HG02678 (cell line): ENCODE measurements around the gene PUM1.

ENCODE experiments used
- ATAC-seq: cut with Tn5 transposase; IDR thresholded peaks from one replicate; pipeline ENCODE4 v1.9.1; 2021; ENCODE audit warnings: mild to moderate bottlenecking, moderate library complexity; ENCODE audit not compliant: unreplicated experiment

The PUM1 gene

GRCh38 chr1:30934613-30935012, 130.9 kb downstream of the PUM1 start:
- ATAC-seq, result no peak

DNA sequence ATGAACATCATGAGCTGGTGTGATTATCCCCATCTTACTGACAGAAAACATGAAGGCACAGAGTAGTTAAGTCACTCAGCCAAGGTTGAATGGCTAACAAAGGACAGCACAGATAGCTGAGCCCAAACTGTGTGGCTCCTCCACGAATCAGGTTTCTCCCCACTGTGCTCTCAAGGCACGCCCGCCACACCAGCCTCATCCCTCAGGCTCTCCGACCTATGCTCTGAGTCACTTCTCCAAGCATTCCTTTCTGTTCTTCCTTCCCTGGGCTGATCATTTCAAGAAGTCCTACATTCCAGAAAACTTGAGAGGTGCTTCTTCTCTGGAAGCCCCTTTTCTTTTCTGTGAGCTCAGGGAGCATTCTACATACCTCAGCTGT, 131.7 kb downstream of the PUM1 start:
- ATAC-seq, result no peak

DNA sequence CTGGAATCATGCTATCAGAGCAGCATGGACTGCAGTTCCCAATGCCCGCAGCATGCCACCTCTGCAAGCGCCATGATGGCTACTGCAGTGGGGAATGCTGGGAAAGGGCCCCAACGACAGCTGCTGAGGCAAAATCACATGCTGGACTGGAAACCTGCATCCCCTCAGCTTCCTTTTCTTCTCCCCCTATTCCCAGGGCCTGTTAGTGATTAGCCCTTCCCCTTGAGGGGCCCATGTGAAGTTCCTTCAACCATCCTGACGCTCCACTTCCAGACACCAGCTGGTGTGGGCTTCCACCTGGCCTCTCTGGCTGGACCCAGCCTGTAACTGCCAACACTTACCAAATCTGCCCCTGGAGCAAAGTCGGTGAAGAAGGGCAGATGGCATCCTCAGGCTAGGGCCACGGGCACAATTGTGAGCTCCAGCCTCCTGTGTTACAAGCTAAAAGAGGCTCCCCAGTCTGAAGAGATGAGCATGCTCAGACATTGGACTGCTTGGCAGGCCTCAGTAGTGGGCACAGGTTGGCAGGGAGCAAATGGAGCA, 134.8 kb downstream of the PUM1 start:
- ATAC-seq, result no peak

- no peak for ATAC-seq
Measured at GRCh38 chr1:30929944-30930525, 135.5 kb downstream of the PUM1 start.

GRCh38 chr1:30929135-30929889, 136.2 kb downstream of the PUM1 start:
- no peak for ATAC-seq

- ATAC-seq, result no peak
Measured at GRCh38 chr1:30928789-30929134, 136.8 kb downstream of the PUM1 start.

DNA sequence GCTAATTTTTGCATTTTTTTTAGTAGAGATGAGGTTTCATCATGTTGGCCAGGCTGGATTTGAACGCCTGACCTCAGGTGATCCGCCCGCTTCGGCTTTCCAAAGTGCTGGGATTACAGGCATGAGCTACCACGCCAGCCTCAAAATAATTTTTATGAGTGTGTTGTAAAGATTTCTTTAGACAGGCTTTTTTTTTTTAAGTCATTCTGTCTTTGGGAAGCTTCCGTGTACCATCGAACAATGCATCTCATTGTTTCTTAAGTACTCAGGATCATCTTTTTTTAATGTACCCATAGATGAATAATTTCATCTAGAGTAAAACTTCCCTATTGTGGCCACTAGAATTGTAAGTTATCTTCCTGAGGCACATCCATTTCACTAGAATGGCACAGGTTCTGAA, 137.3 kb downstream of the PUM1 start:
- no peak for ATAC-seq

- ATAC-seq, result no peak
Measured at GRCh38 chr1:30927448-30927847, 138.1 kb downstream of the PUM1 start.

DNA sequence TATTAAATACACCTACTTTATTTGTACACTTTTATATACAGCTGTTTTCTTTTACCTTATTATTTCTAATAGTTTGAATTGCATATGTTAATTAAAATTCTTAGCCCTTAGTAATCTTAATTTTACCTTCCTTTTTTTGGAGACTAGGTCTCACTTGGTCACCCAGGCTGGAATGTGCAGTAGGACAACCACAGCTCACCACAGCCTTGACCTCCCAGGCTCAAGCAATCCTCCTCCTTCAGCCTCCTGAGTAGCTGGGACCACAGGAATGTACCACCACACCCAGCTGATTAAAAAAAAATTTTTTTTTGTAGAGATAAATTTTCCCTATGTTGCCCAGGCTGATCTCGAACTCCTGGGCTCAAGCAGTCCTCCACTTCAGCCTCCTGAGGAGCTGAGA, 141.9 kb downstream of the PUM1 start:
- no peak for ATAC-seq

DNA sequence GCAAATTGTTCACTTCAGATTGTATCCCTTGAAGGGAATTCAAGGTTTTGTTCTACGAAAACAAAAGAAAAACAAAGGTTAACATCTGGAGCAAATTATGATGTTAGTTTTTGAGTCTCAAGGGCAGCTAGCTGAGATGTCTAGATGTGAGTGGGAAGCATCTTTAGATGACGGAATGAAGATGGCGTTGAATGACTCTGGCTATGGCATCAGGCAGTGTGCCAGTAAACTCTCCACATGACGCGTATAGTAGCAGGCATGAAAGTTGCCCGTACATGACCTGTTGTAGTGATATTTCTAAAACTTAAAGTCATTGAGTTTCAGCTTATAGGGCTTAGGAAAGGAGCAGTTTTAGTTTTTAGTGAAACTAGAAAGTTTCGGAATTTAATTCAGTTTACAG, 144.7 kb downstream of the PUM1 start:
- no peak for ATAC-seq

DNA sequence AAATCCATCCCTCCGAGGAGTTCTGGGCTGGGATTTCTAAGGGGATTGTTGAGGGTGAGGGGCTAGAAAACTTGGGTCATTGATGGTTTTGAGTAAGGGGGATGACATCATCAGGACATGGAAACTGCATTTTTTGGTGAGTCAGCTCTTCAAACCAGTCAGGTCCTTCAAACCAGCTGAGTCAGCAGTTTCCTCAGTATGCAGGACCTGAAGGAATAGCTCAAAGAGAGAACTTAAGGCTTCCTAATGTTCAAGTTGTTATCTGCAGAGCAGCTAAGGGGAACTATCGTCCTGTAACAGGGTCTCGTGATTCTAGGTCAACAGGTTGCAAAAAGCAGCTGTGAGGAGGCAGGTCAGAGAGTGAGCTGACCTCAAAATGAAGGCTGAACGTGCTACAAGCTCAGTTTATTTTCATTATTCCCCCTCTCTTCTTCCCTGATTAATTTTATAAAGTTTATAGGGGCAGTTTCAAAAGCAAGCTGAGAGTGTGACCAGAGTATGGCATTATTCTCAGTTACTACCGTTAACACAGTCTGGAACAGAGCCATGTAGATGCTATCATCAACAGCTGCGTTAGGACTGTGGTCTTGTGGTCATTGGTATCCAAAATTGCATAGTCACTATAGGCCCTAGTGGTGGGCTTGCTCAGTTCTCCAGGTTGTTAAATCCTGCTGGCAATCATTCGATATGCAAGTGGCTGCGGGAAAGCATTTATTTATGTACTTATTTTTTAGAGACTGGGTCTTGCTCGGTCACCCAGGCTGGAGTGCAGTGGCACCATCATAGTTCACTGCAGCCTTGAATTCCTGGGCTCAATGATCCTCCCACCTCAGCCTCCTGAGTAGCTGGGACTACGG, 146.3 kb downstream of the PUM1 start:
- ATAC-seq, result no peak

GRCh38 chr1:30916296-30916695, 149.2 kb downstream of the PUM1 start:
- ATAC-seq, result no peak

GRCh38 chr1:30915491-30916230, 149.9 kb downstream of the PUM1 start:
- no peak for ATAC-seq

- ATAC-seq, result no peak
Measured at GRCh38 chr1:30914931-30915330, 150.6 kb downstream of the PUM1 start.

DNA sequence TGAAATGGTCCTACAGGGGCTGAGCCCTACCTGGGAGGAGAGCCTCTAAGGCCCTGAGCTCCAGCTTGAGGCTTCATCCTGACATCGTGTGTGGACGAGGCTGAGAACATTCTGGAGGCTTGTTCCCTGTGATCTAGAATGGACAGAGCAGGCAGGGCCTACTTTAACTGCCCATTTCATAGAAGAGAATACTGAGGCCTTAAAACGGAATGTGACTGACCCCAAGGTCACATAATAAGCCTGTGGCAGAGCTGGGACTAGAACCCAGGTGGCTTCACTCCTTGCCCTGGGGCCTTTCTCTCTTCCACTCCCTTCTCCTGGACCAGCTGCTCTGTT, 151.0 kb downstream of the PUM1 start:
- no peak for ATAC-seq

- no peak for ATAC-seq
Measured at GRCh38 chr1:30912913-30913652, 152.4 kb downstream of the PUM1 start.

DNA sequence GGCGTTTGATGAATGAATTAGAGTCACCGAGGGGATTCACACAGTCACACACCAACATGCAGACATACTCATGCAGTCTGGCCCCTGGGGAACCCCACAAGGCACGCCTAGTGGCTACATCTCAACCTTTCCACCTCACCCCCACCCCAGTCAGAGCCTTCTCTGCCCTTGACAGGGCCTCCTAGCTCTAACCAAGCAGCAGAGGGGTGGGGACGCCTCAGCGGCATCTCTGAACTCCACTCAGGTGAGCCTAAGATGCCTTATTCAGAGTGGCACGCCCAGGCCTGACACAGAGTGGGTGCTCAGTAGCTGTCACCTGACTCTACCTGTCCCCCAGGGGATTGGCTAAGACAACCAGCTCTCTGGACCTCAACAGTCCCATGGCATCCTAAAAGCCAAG, 153.3 kb downstream of the PUM1 start:
- ATAC-seq, result no peak

GRCh38 chr1:30911059-30911954, 154.2 kb downstream of the PUM1 start:
- ATAC-seq, result no peak

- no peak for ATAC-seq
Measured at GRCh38 chr1:30909365-30910068, 156.0 kb downstream of the PUM1 start.
